UCSD-AML1 (cell line): ENCODE results near the gene VPS72.

Source experiments
- DNase-seq: peaks from one replicate; lab custom pipeline; 2025; ENCODE audit not compliant: unreplicated experiment; lab: John Stamatoyannopoulos, UW

The VPS72 gene

DNA sequence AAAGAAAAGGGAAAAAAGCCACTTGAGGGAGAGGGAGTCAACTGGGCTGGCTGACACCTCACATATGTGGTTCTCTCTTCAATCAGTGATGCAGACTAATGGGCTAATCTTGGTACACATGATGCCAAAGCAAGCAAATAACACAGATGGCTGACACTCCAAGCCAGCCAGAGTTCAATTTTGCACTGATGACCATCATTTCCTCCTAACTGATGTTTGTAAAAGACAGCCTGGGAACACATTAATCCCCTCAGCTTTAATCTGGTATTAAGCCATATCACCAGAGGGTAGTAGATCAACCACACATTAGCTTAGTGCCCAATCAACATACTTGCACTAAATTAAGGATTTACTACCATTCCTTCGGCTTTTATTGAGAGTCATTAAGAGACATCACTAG, 2.8 kb downstream of the VPS72 start:
- DNase-seq = no peak

DNA sequence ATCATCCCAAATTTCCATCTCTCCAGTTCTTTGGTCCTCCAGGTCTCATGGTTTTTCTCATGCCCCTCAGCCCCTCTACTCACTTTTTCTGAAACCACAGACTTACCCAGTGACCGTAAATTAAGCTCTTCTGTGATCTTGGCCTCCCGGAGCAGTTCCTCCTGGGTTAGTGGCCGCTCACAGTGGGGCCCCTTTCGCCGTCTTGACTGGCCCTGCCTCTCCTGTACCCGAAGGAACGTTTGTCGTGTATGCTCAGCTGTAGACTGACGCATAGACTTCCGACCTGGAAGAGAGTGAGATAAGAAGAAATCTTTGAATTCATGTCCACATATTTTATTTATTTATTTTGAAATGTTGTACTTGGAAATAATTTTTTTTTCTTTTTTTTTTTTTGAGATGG, 5.8 kb downstream of the VPS72 start:
- DNase-seq = no peak

DNA sequence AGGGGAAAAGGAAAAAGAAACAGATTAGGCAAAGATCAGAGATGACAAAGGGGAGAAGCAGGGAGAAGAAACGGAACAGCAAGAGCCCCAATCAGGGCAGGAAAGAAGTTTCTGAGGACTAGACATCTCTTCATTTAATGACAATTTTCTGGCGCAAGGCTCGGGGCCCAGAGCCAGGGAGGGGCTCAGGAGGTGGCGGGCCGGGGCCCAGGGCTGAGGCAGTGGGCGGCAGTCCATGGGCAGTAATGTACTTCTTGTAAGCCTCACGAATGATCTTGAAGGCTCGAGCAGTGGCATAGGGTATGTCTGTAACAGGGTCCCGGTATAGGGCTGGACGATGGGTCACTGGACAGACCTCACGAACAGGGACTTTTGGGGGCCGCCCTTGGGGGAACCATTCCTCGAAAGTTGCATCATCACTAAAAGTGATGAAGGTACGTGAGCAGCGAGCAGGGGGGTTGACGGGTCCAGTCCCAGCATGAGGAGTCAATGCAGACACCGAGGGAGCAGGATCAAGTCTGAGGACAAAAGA, 13.4 kb downstream of the VPS72 start:
- DNase-seq = no peak

- DNase-seq = no peak
These were observed 14.1 kb downstream of the VPS72 start, which contains the start of gene TMOD4 for GRCh38 chr1:151175863-151176262. Gene TMOD4, minus strand, starts transcription at chr1:151175981. Its CDS starts 1,106 bp downstream, at chr1:151174875.

- no peak for DNase-seq
These were observed 14.8 kb downstream of the VPS72 start for GRCh38 chr1:151175041-151175741.

GRCh38 chr1:151171190-151171589, 18.8 kb downstream of the VPS72 start:
- DNase-seq = no peak

- DNase-seq = no peak
These were observed 22.9 kb downstream of the VPS72 start for GRCh38 chr1:151167116-151167515.

DNA sequence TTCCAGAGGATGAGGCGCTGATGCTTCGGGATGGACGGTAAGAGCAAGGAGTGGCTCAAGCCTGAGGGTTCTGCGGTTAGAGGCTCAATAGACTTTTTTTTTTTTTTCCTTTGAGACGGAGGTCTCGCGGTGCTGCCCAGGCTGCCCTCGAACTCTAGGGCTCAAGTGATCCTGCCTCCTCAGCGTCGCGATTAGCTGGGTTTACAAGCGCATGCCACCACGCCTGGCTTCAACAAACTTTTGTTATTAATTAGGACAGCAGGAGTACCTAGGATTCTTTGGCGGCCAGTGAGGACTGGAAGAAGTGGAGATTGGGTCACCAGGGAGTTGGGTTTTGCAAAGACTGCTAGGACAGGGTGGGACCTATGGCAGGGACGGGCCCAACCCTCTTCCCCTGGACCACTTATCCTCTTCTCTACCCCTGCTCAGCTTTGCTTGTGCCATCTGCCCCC, 23.5 kb downstream of the VPS72 start:
- peak; percentile 52 for DNase-seq

- DNase-seq = peak; percentile 96
These were observed 24.1 kb downstream of the VPS72 start, which contains the start of the genes LYSMD1 and SCNM1 for GRCh38 chr1:151165738-151166504. Gene LYSMD1, minus strand, starts transcription at chr1:151165902. Its CDS starts 644 bp downstream, at chr1:151165258. Gene SCNM1, plus strand, starts transcription at chr1:151166144. Its CDS starts 9 bp downstream, at chr1:151166153.

DNA sequence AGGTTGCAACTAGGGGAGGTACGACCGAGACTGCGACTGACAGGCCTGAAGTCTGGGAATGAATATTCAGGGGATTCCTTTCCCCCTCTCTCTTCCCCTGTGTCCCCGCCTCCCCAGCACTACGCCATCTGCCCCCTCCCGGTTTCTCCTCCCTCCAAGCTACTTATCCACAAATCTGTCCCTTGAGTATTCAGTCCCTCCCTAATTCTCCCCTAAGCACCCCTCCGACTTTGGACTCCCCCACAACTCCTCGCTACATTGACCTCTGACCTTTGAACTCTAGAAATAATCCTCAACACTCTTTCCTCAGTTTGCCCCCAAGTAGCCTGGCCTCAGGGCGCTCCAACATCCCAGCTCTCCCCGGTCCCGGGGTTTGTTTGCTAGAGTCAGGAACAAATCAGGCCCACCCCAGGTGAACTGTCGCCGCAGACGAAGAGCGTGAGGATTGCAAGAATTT, 24.7 kb downstream of the VPS72 start:
- no peak for DNase-seq

DNA sequence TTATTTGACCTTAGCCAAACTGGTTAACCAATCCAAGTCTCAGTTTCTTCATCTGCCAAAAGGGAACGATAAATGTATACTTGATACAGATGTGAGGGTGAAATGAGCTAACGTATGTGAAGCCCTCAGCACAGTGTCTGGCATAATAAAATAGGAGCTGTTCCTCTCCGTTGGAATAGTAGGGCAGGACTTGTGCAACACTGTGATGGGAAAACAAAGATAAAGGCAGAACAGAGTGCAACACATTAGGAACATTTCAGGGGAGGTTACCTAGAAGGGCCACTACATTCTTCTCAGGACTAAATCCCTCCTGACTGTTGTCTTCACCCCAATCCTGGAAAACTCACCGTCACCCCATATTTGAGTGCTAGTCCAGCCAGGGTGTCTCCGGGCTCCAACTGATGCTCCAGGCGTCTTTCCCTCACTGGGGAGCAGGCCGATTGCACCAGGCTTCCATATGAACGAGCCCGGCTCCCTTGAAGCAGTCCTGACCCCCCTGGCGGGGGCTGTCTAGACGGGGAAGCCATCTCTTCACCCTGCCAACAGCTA, 25.2 kb downstream of the VPS72 start:
- no peak for DNase-seq

GRCh38 chr1:151159373-151159772, 30.6 kb downstream of the VPS72 start:
- no peak for DNase-seq

- no peak for DNase-seq
These were observed 31.2 kb downstream of the VPS72 start for GRCh38 chr1:151158751-151159251.

GRCh38 chr1:151158326-151158725, 31.7 kb downstream of the VPS72 start:
- peak; percentile 21 for DNase-seq

GRCh38 chr1:151157067-151157531, 32.9 kb downstream of the VPS72 start:
- DNase-seq = peak; percentile 89

DNA sequence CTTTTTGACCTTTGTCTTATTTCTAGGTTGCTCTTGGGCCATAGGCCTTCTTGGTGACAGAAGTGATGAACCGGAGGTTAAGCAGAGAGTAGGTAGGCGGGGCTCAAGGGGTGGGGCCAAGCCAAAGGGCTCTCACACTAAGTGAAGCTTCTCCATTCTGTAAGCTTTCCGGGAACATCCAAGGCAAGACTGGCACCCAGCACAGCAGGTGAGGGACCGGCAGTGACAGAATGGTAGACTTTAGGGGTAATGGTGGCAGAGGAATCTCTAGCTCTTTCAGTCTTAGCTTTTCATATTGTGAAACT, 33.5 kb downstream of the VPS72 start, which contains the start of gene TNFAIP8L2:
TNFAIP8L2 (plus strand) TSS at position 135 of the 305 bp plus-strand sequence. CDS start 2,049 bp downstream, outside the sequence.
- DNase-seq = peak; percentile 84

GRCh38 chr1:151147665-151148064, 42.3 kb downstream of the VPS72 start:
- DNase-seq = no peak

- DNase-seq = peak; percentile 49
These were observed 42.9 kb downstream of the VPS72 start for GRCh38 chr1:151147132-151147503.

DNA sequence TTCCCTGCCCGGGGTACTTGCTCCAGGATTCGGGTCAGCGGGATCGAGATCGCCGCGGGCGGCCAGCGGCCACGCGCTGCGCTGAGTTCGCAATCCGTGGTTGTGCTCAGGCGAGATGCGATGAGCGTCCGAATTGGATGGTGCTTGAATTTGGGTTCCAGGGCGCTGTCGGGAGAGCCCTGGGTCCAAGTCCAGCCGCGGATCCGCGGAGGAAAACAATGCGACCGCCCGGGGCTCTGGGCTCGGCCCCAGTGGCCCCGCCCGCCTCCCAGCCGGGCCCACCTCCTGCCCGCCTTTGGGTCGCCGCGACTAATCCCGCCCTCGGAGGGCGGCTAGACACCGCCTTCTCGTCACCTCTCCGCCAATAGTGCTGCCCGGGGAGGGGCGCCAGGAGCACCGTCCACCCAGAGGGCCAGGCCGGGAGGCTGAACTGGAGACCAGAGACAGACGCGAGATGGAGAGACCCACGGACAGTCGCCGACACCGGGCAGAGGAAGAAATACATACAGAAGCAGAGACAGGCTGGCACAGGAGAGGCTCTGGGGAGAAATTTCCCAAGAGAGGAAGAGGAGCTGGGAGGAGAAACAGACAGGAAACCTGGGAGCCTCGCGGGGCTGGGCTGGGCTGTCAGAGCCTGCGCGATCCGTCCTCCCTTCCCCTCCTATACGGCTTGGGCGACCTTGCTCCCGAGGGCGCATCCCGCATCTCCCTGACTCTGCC, 43.4 kb downstream of the VPS72 start, which contains the start of gene SEMA6C:
SEMA6C (minus strand) TSS at position 220 of the 720 bp plus-strand sequence. CDS start 4,010 bp downstream, outside the sequence.
- DNase-seq = peak; percentile 90

- no peak for DNase-seq
These were observed 44.0 kb downstream of the VPS72 start for GRCh38 chr1:151146072-151146411.
